ENCODE data around the gene PTP4A2. TPM values are rescaled to one million over a fixed set of nuclear protein-coding genes. Genes with fewer than 3 reads are reported as not detected.

PTP4A2 gene
- total RNA-seq, 1 donor from 2014 or later: 249 TPM

GRCh38 chr1:31959521-31960340 lies 21.6 kb upstream of the PTP4A2 start:
- POLR2A ChIA-PET: interaction anchor here (2.8 kb wide), 1 partner anchor 16 kb away, joined by 22 read pairs; no protein-coding TSS in a partner anchor
- intact Hi-C loops (cut with micrococcal nuclease): loop anchor here (5.0 kb wide), 1 partner anchor 32 kb away; no protein-coding TSS in a partner anchor
- ATAC-seq (ENCODE audit: low read depth) (no peak), DNase-seq (no peak)
- CTCF ChIA-PET: interaction anchor here (5.0 to 6.1 kb wide), 2 partner anchors 21 to 170 kb away, joined by 56 to 75 read pairs; partner anchors contain the start of gene PTP4A2
- Mint-ChIP-seq H3K4me3 (no peak overlapping the region), H3K27ac (peak overlapping the region; percentile 1), H3K4me1 (peaks cover 54% of the 10 kb centered on the region), H3K27me3 (no peaks in the 10 kb centered on the region), H3K36me3 (ENCODE audit: low read depth) (no peaks in the 10 kb centered on the region), H3K9me3 (no peaks in the 10 kb centered on the region)
- TF ChIP-seq CTCF (IDR thresholded peaks at IDR 0.05): no peak

- peak overlapping the region; percentile 80 for H3K27ac Mint-ChIP-seq
- peak overlapping the region; percentile 12 for H3K4me3 Mint-ChIP-seq
- no peaks in the 10 kb centered on the region for H3K9me3 Mint-ChIP-seq
- ChIA-PET POLR2A (interaction anchor here (0.7 to 8.0 kb wide), 4 partner anchors 16 to 169 kb away, joined by 4 to 235 read pairs (median 8); partner anchors contain the start of gene PTP4A2), CTCF (interaction anchor here (0.9 to 4.8 kb wide), 3 partner anchors 19 to 169 kb away, joined by 3 to 68 read pairs (median 9); partner anchors contain the start of gene PTP4A2)
- no peak for TF ChIP-seq CTCF (IDR thresholded peaks at IDR 0.05)
- peaks cover 54% of the 10 kb centered on the region for H3K4me1 Mint-ChIP-seq
- intact Hi-C loops (cut with micrococcal nuclease): loop anchor here (2.0 kb wide), 2 partner anchors 47 to 169 kb away; no protein-coding TSS in a partner anchor
- no peak for DNase-seq
- H3K27me3 Mint-ChIP-seq: no peaks in the 10 kb centered on the region
- no peaks in the 10 kb centered on the region for H3K36me3 Mint-ChIP-seq (ENCODE audit: low read depth)
- ATAC-seq (ENCODE audit: low read depth): no peak
Measured at GRCh38 chr1:31957701-31958674, 19.8 kb upstream of the PTP4A2 start.

GRCh38 chr1:31955917-31956736 lies 18.0 kb upstream of the PTP4A2 start:
- TF ChIP-seq CTCF (IDR thresholded peaks at IDR 0.05): no peak
- Mint-ChIP-seq H3K27me3 (no peaks in the 10 kb centered on the region), H3K36me3 (ENCODE audit: low read depth) (no peaks in the 10 kb centered on the region), H3K27ac (peak overlapping the region; percentile 93), H3K4me1 (peaks cover 41% of the 10 kb centered on the region), H3K9me3 (no peaks in the 10 kb centered on the region), H3K4me3 (peak overlapping the region; percentile 72)
- intact Hi-C loops (cut with micrococcal nuclease): loop anchor here (1.0 to 2.0 kb wide), 4 partner anchors 12 to 167 kb away; no protein-coding TSS in a partner anchor
- DNase-seq (peak; percentile 56), ATAC-seq (ENCODE audit: low read depth) (peak; percentile 97)
- ChIA-PET CTCF (interaction anchor here (0.7 to 4.8 kb wide), 14 partner anchors 9 to 196 kb away, joined by 3 to 68 read pairs (median 8); partner anchors contain the start of genes PTP4A2 and SPOCD1), POLR2A (interaction anchor here (0.6 to 8.0 kb wide), 17 partner anchors 8 to 167 kb away, joined by 3 to 235 read pairs (median 4); partner anchors contain the start of genes KHDRBS1, PTP4A2 and TMEM39B)

GRCh38 chr1:31954607-31955283 lies 16.6 kb upstream of the PTP4A2 start:
- Mint-ChIP-seq H3K27ac (peak overlapping the region; percentile 88), H3K9me3 (no peaks in the 10 kb centered on the region), H3K4me1 (peaks cover 35% of the 10 kb centered on the region), H3K36me3 (ENCODE audit: low read depth) (no peaks in the 10 kb centered on the region), H3K27me3 (no peaks in the 10 kb centered on the region), H3K4me3 (no peak overlapping the region)
- ChIA-PET POLR2A (interaction anchor here (1.2 to 8.0 kb wide), 4 partner anchors 9 to 51 kb away, joined by 5 to 235 read pairs (median 8); partner anchors contain the start of gene PTP4A2), CTCF (interaction anchor here (1.7 to 4.8 kb wide), 8 partner anchors 9 to 165 kb away, joined by 5 to 68 read pairs (median 16); partner anchors contain the start of gene PTP4A2)
- DNase-seq (no peak), ATAC-seq (ENCODE audit: low read depth) (no peak)
- intact Hi-C loops (cut with micrococcal nuclease): no loop called here
- no peak for TF ChIP-seq CTCF (IDR thresholded peaks at IDR 0.05)

All from activated B cell treated with CpG ODN at 0.5 μM for 24 hours (primary cell).